Natural killer cell (primary cell): ENCODE data around the gene HORMAD2. TPM values are rescaled to one million over a fixed set of nuclear protein-coding genes. Genes with fewer than 3 reads are reported as not detected.

Experiments used
- ATAC-seq, 3 donors: fragments of 150-1000 bp in 2 of 3; fragments of 200-7000 bp in 1 of 3; cut with Tn5 transposase; 1 replicate in 1 of 3; 2 replicates in 2 of 3; pipeline ENCODE4 v1.10.0; 2021; ENCODE audit warnings: mild to moderate bottlenecking in 2 of 3, moderate library complexity in 2 of 3
- DNase-seq, 2 donors: peaks; one replicate each; pipeline versions ENCODE4 v3.0.0 to v3.0.0-alpha.2; 2013 to 2021; ENCODE audit warnings: mixed read lengths in 1 of 2
- H3K27ac ChIP-seq: one replicate; pipeline ENCODE4 v1.5.1; 2013; ENCODE audit warnings: mild to moderate bottlenecking, low read length
- H3K27me3 ChIP-seq: one replicate; pipeline ENCODE4 v1.6.1; 2013; ENCODE audit warnings: low read length; ENCODE audit not compliant: control insufficient read depth, insufficient read depth
- H3K36me3 ChIP-seq: one replicate; pipeline ENCODE4 v1.6.1; 2013; ENCODE audit warnings: low read length; ENCODE audit not compliant: control insufficient read depth, insufficient read depth
- H3K4me1 ChIP-seq: one replicate; pipeline ENCODE4 v1.6.1; 2013; ENCODE audit warnings: low read length; ENCODE audit not compliant: control insufficient read depth, insufficient read depth
- H3K4me3 ChIP-seq: one replicate; pipeline ENCODE4 v1.5.1; 2013; ENCODE audit warnings: low read length
- H3K9me3 ChIP-seq: one replicate; pipeline ENCODE4 v1.6.1; 2013; ENCODE audit warnings: low read length; ENCODE audit not compliant: control insufficient read depth, insufficient read depth
- H3K27ac Mint-ChIP-seq, 2 donors: one replicate each; pipeline ENCODE4 v1.8.0; 2022; ENCODE audit warnings: mild to moderate bottlenecking in 2 of 2, mixed read lengths in 2 of 2, moderate library complexity in 1 of 2
- H3K27me3 Mint-ChIP-seq, 2 donors: one replicate each; pipeline ENCODE4 v1.8.0; 2022; ENCODE audit warnings: low read depth in 2 of 2, mixed read lengths in 2 of 2
- H3K36me3 Mint-ChIP-seq: one replicate; pipeline ENCODE4 v1.8.0; 2022; ENCODE audit warnings: mixed read lengths
- H3K4me1 Mint-ChIP-seq, 2 donors: one replicate each; pipeline ENCODE4 v1.8.0; 2022; ENCODE audit warnings: mixed read lengths in 2 of 2
- H3K4me3 Mint-ChIP-seq: one replicate; pipeline ENCODE4 v1.8.0; 2022; ENCODE audit warnings: mild to moderate bottlenecking, moderate library complexity, mixed read lengths
- H3K9me3 Mint-ChIP-seq, 2 donors: one replicate each; pipeline ENCODE4 v1.8.0; 2022; ENCODE audit warnings: mixed read lengths in 2 of 2
- WGBS: methylation state at CpG from one replicate; pipeline ENCODE4 v1.1.7; 2013; ENCODE audit warnings: missing lambda C conversion rate; ENCODE audit not compliant: insufficient coverage; 5-methylcytosine and 5-hydroxymethylcytosine counted together
- intact Hi-C: fragments of 100-400 bp; cut with micrococcal nuclease; formaldehyde crosslinking; loops from one replicate; pipeline ENCODE4 v1.14.2; 2022
- total RNA-seq, 4 donors: library from RNA; stranded (reverse); fragments of 120-200 nt in 1 of 4; gene quantifications; one replicate each; pipeline versions ENCODE4 v1.2.3 to v1.2.4, GENCODE V29; 2013 to 2022
- TF ChIP-seq, protein P1 (sequence below): fragments of 200-600 bp; IDR thresholded peaks from one replicate; pipeline ENCODE4 v1.8.0; 2022; ENCODE audit warnings: antibody characterized with exemption

The HORMAD2 gene
- total RNA-seq, 3 donors from 2014 or later (not counting 1 experiment from before 2014, with no cell fraction given) = not detected

DNA sequence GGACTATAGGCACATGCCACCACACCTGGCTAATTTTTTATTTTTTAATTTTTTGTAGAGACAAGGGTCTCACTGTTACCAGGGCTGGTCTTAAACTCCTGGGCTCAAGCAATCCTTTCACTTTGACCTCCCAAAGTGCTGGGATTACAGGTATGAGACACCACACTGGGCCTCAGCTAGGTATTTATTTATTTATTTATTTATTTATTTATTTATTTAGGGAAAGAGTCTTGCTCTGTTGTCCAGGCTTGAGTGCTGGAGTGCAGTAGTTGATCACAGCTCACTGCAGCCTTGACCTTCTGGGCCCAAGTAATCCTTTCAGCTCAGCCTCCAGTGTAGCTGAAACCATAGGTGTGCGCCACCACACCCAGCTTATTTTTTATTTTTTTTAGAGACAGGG lies 43.2 kb downstream of the HORMAD2 start:
- no peaks in the 10 kb centered on the region for H3K36me3 ChIP-seq
- DNase-seq (no peak), ATAC-seq (no peak)
- TF ChIP-seq, protein P1, sequence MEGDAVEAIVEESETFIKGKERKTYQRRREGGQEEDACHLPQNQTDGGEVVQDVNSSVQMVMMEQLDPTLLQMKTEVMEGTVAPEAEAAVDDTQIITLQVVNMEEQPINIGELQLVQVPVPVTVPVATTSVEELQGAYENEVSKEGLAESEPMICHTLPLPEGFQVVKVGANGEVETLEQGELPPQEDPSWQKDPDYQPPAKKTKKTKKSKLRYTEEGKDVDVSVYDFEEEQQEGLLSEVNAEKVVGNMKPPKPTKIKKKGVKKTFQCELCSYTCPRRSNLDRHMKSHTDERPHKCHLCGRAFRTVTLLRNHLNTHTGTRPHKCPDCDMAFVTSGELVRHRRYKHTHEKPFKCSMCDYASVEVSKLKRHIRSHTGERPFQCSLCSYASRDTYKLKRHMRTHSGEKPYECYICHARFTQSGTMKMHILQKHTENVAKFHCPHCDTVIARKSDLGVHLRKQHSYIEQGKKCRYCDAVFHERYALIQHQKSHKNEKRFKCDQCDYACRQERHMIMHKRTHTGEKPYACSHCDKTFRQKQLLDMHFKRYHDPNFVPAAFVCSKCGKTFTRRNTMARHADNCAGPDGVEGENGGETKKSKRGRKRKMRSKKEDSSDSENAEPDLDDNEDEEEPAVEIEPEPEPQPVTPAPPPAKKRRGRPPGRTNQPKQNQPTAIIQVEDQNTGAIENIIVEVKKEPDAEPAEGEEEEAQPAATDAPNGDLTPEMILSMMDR = no peak
- Mint-ChIP-seq H3K27ac (no peak overlapping the region), H3K4me1 (no peaks in the 10 kb centered on the region), H3K36me3 (no peaks in the 10 kb centered on the region), H3K9me3 (no peaks in the 10 kb centered on the region), H3K4me3 (no peak overlapping the region), H3K27me3 (no peaks in the 10 kb centered on the region)
- intact Hi-C loops = no loop called here
- H3K4me1 ChIP-seq = no peaks in the 10 kb centered on the region
- H3K9me3 ChIP-seq = no peaks in the 10 kb centered on the region
- 100% methylated on average over 1 of the region's 1 CpG for WGBS
- H3K27ac ChIP-seq = no peak overlapping the region
- H3K4me3 ChIP-seq = no peak overlapping the region
- H3K27me3 ChIP-seq = peaks cover 5% of the 10 kb centered on the region

DNA sequence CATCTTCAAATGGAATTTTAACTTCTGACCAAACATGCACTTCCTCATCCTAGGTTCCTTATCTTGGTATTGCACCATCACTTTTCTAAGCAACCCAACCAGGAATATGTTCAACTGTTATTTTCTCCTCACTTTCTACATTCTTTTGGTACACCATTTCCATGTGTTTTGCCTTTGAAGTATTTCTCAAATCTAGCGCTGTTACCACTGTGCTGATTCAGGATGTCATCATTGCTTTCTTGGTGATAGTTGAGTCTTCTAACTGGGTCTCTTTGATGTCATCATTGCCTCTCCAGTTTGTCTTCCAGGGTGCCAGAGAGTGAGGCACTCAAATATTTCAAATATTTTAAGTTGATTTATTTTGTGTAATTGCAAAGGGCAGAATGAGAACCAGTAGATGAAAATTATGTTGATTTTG lies 47.5 kb downstream of the HORMAD2 start:
- no peak overlapping the region for H3K27ac ChIP-seq
- Mint-ChIP-seq H3K36me3 (no peaks in the 10 kb centered on the region), H3K9me3 (no peaks in the 10 kb centered on the region), H3K27me3 (no peaks in the 10 kb centered on the region), H3K4me1 (no peaks in the 10 kb centered on the region), H3K27ac (no peak overlapping the region), H3K4me3 (no peak overlapping the region)
- ATAC-seq (no peak), DNase-seq (no peak)
- no peaks in the 10 kb centered on the region for H3K4me1 ChIP-seq
- no peak overlapping the region for H3K4me3 ChIP-seq
- no peaks in the 10 kb centered on the region for H3K36me3 ChIP-seq
- peaks cover 3% of the 10 kb centered on the region for H3K27me3 ChIP-seq
- intact Hi-C loops = no loop called here
- WGBS = 100% methylated on average over 1 of the region's 1 CpG
- no peaks in the 10 kb centered on the region for H3K9me3 ChIP-seq
- TF ChIP-seq, protein P1 = no peak

DNA sequence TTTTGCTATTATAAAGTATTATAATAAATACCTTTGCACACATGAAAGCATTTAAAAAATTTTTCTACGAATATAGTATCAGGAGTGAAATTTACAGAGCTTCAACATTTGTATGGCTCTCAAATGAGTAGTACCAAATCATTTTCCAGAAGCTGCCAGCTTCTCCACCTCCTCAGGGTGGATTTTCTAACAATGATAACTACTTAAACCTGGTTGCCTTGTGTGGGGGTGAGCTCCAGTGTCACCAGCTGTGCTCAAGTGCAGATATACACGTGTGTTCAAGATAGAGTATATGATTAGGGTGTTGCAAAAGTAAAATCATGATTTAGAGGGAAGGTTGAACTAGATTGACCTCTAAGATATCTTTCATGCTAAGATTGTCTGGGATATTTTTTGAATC lies 48.2 kb downstream of the HORMAD2 start:
- no peak for ATAC-seq
- WGBS = 85% methylated on average over 2 of the region's 2 CpGs
- no peak for DNase-seq
- no peak overlapping the region for H3K27ac ChIP-seq
- H3K4me3 ChIP-seq = no peak overlapping the region
- H3K9me3 ChIP-seq = no peaks in the 10 kb centered on the region
- Mint-ChIP-seq H3K4me1 (no peaks in the 10 kb centered on the region), H3K36me3 (no peaks in the 10 kb centered on the region), H3K4me3 (no peak overlapping the region), H3K27ac (no peak overlapping the region), H3K27me3 (no peaks in the 10 kb centered on the region), H3K9me3 (no peaks in the 10 kb centered on the region)
- no peaks in the 10 kb centered on the region for H3K36me3 ChIP-seq
- TF ChIP-seq, protein P1 = no peak
- H3K27me3 ChIP-seq = peaks cover 3% of the 10 kb centered on the region
- intact Hi-C loops = no loop called here
- H3K4me1 ChIP-seq = no peaks in the 10 kb centered on the region

DNA sequence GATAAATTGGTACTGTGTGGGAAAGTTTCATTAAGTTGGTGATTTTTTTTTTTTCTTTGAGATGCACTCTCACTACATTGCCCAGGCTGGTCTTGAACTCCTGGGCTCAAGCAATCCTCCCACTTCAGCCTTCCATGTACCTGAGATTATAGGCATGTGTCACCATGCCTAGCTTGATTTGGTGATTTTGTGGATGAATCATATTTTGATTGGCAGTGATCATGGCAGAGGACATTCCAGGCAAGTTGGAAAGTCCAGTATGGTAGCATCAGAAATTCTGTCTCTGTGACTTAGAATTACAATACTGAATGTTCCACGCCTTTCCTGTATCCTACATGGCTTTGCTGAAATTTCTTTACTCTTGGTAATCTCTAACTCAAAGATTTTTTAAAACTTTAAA lies 49.4 kb downstream of the HORMAD2 start:
- Mint-ChIP-seq H3K9me3 (no peaks in the 10 kb centered on the region), H3K4me3 (no peak overlapping the region), H3K4me1 (no peaks in the 10 kb centered on the region), H3K27ac (no peak overlapping the region), H3K27me3 (no peaks in the 10 kb centered on the region), H3K36me3 (no peaks in the 10 kb centered on the region)
- no peak overlapping the region for H3K27ac ChIP-seq
- WGBS = 88% methylated on average over 1 of the region's 1 CpG
- no peaks in the 10 kb centered on the region for H3K4me1 ChIP-seq
- peaks cover 3% of the 10 kb centered on the region for H3K27me3 ChIP-seq
- TF ChIP-seq, protein P1 = no peak
- DNase-seq (no peak), ATAC-seq (no peak)
- intact Hi-C loops = no loop called here
- no peaks in the 10 kb centered on the region for H3K9me3 ChIP-seq
- H3K36me3 ChIP-seq = no peaks in the 10 kb centered on the region
- no peak overlapping the region for H3K4me3 ChIP-seq
